Endothelial cell of umbilical vein (primary cell): Measurements from ENCODE around the gene TMEM239.

Source experiments
- EZH2 ChIP-seq: IDR thresholded peaks from 2 replicates; pipeline ENCODE4 v1.6.1; 2012; ENCODE audit warnings: borderline replicate concordance, low read depth, mild to moderate bottlenecking, moderate library complexity, low read length, inconsistent platforms; ENCODE audit not compliant: severe bottlenecking
- FOS ChIP-seq: IDR thresholded peaks from 2 replicates; pipeline ENCODE4 v1.6.1; 2011; ENCODE audit warnings: mild to moderate bottlenecking, low read length, moderate library complexity, borderline replicate concordance; ENCODE audit not compliant: insufficient read depth
- JUN ChIP-seq: IDR thresholded peaks from 2 replicates; pipeline ENCODE4 v1.6.1; 2011; ENCODE audit warnings: borderline replicate concordance, low read depth; ENCODE audit not compliant: insufficient read length, insufficient read depth
- POLR2A ChIP-seq: IDR thresholded peaks from 2 replicates; pipeline ENCODE4 v1.6.1; 2012; ENCODE audit warnings: low read depth, mild to moderate bottlenecking, control low read depth, low read length
- POLR2AphosphoS5 ChIP-seq: IDR thresholded peaks from 2 replicates; pipeline ENCODE4 v1.6.1; 2012; ENCODE audit warnings: low read depth, mild to moderate bottlenecking, control low read depth, low read length, moderate library complexity; ENCODE audit not compliant: insufficient read depth

GRCh38 chr20:2798095-2798805 is 17.9 kb upstream of the TMEM239 start:
- TF ChIP-seq EZH2: no peak
- no peak for TF ChIP-seq FOS
- TF ChIP-seq JUN: no peak
- TF ChIP-seq POLR2A: no peak
- no peak for TF ChIP-seq POLR2AphosphoS5
